Epithelial cell of prostate (primary cell): Measurements from ENCODE around the gene PARP8.
"Not testable (repeated sequence)": the region's sequence is repeated elsewhere in the genome, so short reads cannot be mapped to it uniquely, and the experiment has no call there.

Experiments used
- DNase-seq: peaks from one replicate; pipeline ENCODE4 v3.0.0-alpha.2; 2011; ENCODE audit warnings: low read depth, low spot score
- H3K27ac ChIP-seq: fragments of 450-650 bp; 2 replicates; pipeline ENCODE4 v1.5.1; 2017; ENCODE audit warnings: mild to moderate bottlenecking

Gene PARP8

GRCh38 chr5:50679554-50679953 is 13.1 kb downstream of the PARP8 start:
- DNase-seq, H3K27ac ChIP-seq: not testable (repeated sequence)

GRCh38 chr5:50684721-50685120 is 18.3 kb downstream of the PARP8 start:
- H3K27ac ChIP-seq, result no peak overlapping the region
- DNase-seq, result no peak

- H3K27ac ChIP-seq, result no peak overlapping the region
- DNase-seq, result no peak
These were observed 21.1 kb downstream of the PARP8 start for GRCh38 chr5:50687548-50687947.

- DNase-seq, result no peak
- no peak overlapping the region for H3K27ac ChIP-seq
These were observed 25.1 kb downstream of the PARP8 start for GRCh38 chr5:50691399-50692016.

- no peak overlapping the region for H3K27ac ChIP-seq
- DNase-seq, result no peak
These were observed 27.7 kb downstream of the PARP8 start for GRCh38 chr5:50694027-50694590.

GRCh38 chr5:50694626-50695025 is 28.2 kb downstream of the PARP8 start:
- not testable (repeated sequence) for DNase-seq, H3K27ac ChIP-seq

GRCh38 chr5:50697739-50698138 is 31.3 kb downstream of the PARP8 start:
- DNase-seq, result no peak
- H3K27ac ChIP-seq, result no peak overlapping the region

GRCh38 chr5:50699737-50700136 is 33.3 kb downstream of the PARP8 start:
- no peak overlapping the region for H3K27ac ChIP-seq
- peak; percentile 34 for DNase-seq

- no peak for DNase-seq
- H3K27ac ChIP-seq, result no peak overlapping the region
These were observed 34.3 kb downstream of the PARP8 start for GRCh38 chr5:50700706-50701105.

GRCh38 chr5:50702615-50703366 is 36.4 kb downstream of the PARP8 start:
- H3K27ac ChIP-seq, result no peak overlapping the region
- no peak for DNase-seq

GRCh38 chr5:50703367-50703666 is 36.9 kb downstream of the PARP8 start:
- no peak overlapping the region for H3K27ac ChIP-seq
- DNase-seq, result no peak

GRCh38 chr5:50704730-50705129 is 38.3 kb downstream of the PARP8 start:
- no peak overlapping the region for H3K27ac ChIP-seq
- no peak for DNase-seq

- no peak for DNase-seq
- no peak overlapping the region for H3K27ac ChIP-seq
These were observed 43.0 kb downstream of the PARP8 start for GRCh38 chr5:50709471-50709870.

- no peak for DNase-seq
- no peak overlapping the region for H3K27ac ChIP-seq
These were observed 44.4 kb downstream of the PARP8 start for GRCh38 chr5:50710838-50711237.

- no peak for DNase-seq
- no peak overlapping the region for H3K27ac ChIP-seq
These were observed 44.8 kb downstream of the PARP8 start for GRCh38 chr5:50711280-50711679.

GRCh38 chr5:50712479-50712878 is 46.0 kb downstream of the PARP8 start:
- no peak overlapping the region for H3K27ac ChIP-seq
- DNase-seq, result no peak

- no peak for DNase-seq
- H3K27ac ChIP-seq, result no peak overlapping the region
These were observed 48.6 kb downstream of the PARP8 start for GRCh38 chr5:50715001-50715400.

GRCh38 chr5:50716134-50716533 is 49.7 kb downstream of the PARP8 start:
- H3K27ac ChIP-seq, result no peak overlapping the region

GRCh38 chr5:50717651-50718050 is 51.2 kb downstream of the PARP8 start:
- DNase-seq, result no peak
- H3K27ac ChIP-seq, result no peak overlapping the region

More at GRCh38 chr5:50716134-50716533, 49.7 kb downstream of the PARP8 start:
- DNase-seq, result no peak

GRCh38 chr5:50720061-50720710 is 53.7 kb downstream of the PARP8 start:
- H3K27ac ChIP-seq, result no peak overlapping the region
- no peak for DNase-seq

- no peak for DNase-seq
- H3K27ac ChIP-seq, result no peak overlapping the region
These were observed 55.8 kb downstream of the PARP8 start for GRCh38 chr5:50722223-50722622.
